HG02943 (cell line): ENCODE measurements around the gene ALG6.
"Not testable (repeated sequence)": the region's sequence is repeated elsewhere in the genome, so short reads cannot be mapped to it uniquely, and the experiment has no call there.

Experiments used
- ATAC-seq: cut with Tn5 transposase; IDR thresholded peaks from one replicate; pipeline ENCODE4 v1.9.1; 2021; ENCODE audit warnings: mild to moderate bottlenecking, low read depth, moderate library complexity; ENCODE audit not compliant: unreplicated experiment

Gene ALG6

DNA sequence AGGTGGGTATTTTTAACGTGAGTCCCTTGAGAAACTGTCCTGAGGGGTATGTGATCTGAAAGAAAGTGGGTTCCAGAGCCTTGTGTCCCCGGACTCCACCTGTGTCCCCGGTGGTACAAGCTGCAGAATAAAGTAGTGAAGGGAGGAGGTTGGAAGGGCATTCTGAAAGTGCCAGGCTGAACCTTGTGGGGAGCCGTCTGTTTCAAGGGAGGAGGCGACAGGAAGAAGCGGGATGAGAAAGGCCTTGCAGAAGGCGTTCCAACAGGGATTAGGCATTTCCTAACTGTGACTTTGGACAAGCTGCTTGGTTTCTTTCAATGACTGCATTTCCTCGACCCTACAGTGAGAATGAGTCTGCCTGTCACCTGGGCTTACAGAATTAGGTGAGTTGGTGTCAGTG is 39.3 kb upstream of the ALG6 start:
- ATAC-seq: no peak

GRCh38 chr1:63328781-63329180 is 38.6 kb upstream of the ALG6 start:
- ATAC-seq: no peak

- no peak for ATAC-seq
Observed at GRCh38 chr1:63329621-63330330, 37.7 kb upstream of the ALG6 start.

- ATAC-seq: no peak
Observed at GRCh38 chr1:63330331-63330916, 37.0 kb upstream of the ALG6 start.

GRCh38 chr1:63342402-63342801 is 25.0 kb upstream of the ALG6 start:
- no peak for ATAC-seq

- ATAC-seq: no peak
Observed at GRCh38 chr1:63343922-63344321, 23.5 kb upstream of the ALG6 start.

GRCh38 chr1:63350320-63350719 is 17.1 kb upstream of the ALG6 start:
- ATAC-seq: no peak

- no peak for ATAC-seq
Observed at GRCh38 chr1:63352736-63353135, 14.7 kb upstream of the ALG6 start.

- not testable (repeated sequence) for ATAC-seq
Observed at GRCh38 chr1:63356234-63356633, 11.2 kb upstream of the ALG6 start.

DNA sequence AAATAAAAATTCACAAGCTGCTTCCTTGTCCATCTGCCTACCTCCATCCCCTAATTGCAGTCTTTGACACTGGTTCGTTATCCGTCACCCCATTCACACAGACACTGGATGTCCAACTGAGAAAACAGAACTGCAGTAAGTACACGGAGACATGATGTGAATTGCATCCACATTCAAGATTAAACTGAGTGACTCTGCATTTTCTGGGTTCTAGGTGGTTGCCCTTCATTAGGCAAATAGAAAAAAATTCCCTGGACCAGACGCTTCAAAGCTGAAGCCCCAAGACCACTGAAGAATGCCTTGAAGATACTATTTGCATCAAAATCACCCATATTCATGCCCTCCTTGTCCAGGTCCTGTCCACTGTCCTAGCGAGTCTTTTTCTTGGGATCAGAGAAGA is 7.9 kb upstream of the ALG6 start:
- ATAC-seq: no peak

GRCh38 chr1:63362073-63362472 is 5.4 kb upstream of the ALG6 start:
- no peak for ATAC-seq

DNA sequence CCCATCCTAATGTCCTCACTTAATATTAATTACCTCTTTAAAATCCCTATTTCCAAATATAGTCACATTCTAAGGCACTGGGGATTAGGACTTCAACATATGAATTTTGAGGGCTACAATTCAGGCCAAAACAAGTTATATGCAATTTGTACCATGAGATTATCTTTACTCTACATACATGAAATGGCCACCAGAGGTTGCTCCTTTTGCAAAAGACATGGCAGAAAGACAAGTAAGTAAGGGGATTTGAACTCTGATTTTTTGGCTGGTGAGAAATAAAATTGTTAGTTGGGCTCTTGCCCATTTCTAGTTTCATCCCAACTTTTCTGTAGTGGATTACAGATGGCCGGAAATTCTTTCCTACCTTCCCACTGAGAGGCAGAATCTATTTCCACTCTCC is 4.8 kb upstream of the ALG6 start:
- ATAC-seq: no peak

- no peak for ATAC-seq
Observed at GRCh38 chr1:63363014-63363413, 4.4 kb upstream of the ALG6 start.

DNA sequence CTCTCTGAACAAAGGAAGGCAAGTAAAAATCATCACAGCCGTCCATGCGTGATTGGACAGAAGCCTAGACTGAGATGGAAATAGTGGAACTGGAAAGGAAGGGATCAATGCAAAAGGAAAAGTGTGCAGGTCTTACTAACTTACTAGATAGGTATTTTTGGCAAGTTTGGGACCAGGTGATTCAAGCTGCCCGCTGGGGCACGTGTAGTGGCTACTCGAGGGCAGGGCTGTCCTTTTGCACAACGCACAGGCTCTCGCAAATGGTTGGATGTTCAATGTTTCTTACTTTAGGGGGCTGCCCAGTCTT is 566 bp upstream of the ALG6 start:
- ATAC-seq: no peak

DNA sequence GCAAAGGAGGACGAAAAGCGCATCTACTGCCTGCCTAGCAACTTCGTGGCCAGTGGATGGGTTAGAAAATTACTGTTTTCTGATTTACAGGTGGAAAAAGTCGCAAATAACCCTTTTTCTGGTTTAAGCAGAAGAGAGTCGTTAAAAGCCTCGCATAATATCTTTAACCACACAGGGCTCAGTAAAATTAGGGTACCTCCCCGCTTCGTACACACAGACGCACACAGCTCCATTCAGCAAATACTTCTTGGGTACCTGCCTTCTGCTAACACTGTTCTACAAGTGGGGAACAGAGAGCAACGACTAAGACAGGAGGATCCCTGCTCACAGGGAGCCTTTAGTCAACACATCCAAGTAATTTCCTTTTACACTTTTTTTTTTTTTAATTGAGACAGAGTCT is 704 bp downstream of the ALG6 start:
- peak; percentile 16 for ATAC-seq

DNA sequence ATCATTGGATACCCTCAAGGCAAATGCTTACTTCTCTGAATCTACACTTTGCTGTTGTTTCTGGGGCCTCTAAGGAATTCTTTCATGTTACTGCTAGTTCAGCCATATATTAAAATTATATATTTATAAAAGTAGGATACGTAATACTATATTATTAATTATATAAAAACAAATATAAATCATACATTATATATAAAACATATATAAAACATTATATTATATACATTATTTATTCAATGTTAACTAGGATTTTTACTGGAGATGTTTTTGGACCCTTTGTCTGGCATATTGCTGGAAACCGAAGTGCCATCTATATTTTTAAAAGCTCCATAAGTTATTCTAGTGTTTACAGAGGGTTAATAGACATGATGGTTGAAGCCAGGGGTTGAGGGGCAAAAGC is 12.2 kb downstream of the ALG6 start:
- no peak for ATAC-seq

- ATAC-seq: no peak
Observed at GRCh38 chr1:63381741-63382140, 14.3 kb downstream of the ALG6 start.

DNA sequence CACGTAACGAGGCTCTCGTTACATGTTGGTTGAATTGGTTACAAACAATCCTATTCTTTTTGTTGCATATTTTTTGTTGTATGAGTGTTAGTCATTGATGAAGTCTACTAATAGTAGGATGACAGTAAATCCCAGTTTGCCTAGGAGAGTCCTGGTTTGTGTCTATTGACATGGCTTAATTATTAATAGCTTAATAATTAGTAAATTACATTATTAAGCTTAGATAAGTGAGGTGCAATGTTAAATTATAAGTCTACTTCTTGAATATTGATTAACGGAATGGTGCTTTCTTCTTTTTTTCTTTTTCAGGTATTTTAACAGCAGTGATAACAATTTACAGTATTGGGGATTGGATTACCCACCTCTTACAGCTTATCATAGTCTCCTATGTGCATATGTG is 34.5 kb downstream of the ALG6 start:
- no peak for ATAC-seq

GRCh38 chr1:63403386-63403785 is 36.0 kb downstream of the ALG6 start:
- ATAC-seq: no peak

- ATAC-seq: no peak
Observed at GRCh38 chr1:63405021-63405420, 37.6 kb downstream of the ALG6 start.

DNA sequence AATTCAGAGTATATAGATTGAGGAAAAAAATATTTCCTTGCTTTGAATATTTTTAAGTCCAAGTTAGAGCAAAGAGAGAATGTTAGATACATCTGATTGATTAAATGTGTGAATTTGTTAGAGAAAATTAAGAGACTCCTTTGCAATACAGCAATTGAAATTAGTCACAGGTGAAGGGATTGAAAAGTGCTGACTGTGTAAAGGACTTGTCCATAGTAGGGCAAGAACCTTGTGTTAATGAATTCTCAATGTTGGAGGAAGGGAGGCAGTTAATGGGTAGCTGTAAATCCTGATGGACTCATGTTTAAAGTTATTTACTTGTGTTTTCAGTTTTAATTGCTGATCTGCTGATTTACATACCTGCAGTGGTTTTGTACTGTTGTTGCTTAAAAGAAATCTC is 38.6 kb downstream of the ALG6 start:
- no peak for ATAC-seq

- no peak for ATAC-seq
Observed at GRCh38 chr1:63407002-63407401, 39.6 kb downstream of the ALG6 start.

DNA sequence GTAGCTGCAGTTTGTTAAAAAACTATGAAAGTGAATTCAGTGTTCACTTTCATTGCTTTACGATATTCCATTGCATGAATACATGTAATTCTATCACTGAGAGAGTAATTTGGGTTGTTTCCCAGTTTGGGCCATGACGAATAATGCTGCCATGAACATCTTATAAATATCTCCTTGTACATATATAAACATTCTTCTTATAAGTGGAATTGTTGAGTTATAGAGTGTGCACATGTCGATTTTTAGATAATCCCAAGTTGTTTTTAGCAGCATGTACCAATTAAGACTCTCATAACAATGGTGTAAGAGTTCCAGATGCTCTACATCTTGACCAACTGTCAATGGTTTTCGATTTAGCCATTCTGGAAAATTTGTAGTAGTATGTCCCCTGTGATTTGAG is 40.9 kb downstream of the ALG6 start:
- no peak for ATAC-seq
